HG03469 (cell line): ENCODE data around the gene CXCL9.
"Not testable (repeated sequence)": the region's sequence is repeated elsewhere in the genome, so short reads cannot be mapped to it uniquely, and the experiment has no call there.

ENCODE experiments used
- ATAC-seq: cut with Tn5 transposase; IDR thresholded peaks from one replicate; pipeline ENCODE4 v1.9.1; 2021; ENCODE audit warnings: mild to moderate bottlenecking, moderate library complexity, moderate number of reproducible peaks; ENCODE audit not compliant: unreplicated experiment

Gene CXCL9

DNA sequence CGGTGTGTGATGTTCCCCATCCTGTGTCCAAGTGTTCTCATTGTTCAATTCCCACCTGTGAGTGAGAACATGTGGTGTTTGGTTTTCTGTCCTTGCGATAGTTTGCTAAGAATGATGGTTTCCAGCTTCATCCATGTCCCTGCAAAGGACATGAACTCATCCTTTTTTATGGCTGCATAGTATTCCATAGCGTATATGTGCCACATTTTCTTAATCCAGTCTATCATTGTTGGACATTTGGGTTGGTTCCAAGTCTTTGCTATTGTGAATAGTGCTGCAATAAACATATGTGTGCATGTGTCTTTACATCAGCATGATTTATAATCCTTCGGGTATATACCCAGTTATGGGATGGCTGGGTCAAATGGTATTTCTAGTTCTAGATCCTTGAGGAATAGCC, 45.2 kb downstream of the CXCL9 start:
- ATAC-seq, result not testable (repeated sequence)

DNA sequence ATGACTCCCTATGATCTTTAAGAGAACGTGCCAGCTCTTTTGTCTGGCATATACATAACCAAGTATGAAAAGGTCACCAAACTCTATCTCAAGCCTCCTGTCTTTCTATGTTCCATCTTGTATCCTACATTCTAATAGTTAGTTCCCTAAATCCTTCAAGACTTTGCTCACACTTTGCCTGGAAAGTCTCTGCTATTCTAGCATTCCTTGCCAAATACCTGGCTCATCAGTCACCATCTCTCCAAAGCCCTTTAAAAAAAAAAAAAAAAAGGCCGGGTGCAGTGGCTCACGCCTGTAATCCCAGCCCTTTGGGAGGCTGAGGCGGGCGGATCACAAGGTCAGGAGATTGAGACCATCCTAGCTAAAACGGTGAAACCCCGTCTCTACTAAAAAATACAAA, 48.8 kb downstream of the CXCL9 start:
- ATAC-seq, result not testable (repeated sequence)

DNA sequence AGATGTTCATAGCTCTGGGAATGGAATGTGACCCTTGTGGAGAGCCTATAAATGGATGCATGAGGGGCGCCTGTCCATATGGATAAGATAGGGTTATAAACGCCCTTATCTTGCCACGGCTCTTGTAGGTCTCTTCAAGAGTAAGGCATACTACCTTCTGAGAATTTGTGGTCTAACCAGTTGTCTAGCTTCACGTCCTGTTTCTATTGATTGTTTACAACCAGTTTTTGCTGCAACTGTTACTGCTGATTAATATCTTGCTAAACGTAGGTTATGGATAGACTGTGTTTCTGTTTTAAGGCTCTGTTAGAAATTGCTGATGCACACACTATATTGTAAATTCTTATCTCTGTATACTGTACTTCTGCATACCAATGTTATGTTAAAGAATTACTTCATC, 52.5 kb downstream of the CXCL9 start:
- ATAC-seq, result not testable (repeated sequence)

DNA sequence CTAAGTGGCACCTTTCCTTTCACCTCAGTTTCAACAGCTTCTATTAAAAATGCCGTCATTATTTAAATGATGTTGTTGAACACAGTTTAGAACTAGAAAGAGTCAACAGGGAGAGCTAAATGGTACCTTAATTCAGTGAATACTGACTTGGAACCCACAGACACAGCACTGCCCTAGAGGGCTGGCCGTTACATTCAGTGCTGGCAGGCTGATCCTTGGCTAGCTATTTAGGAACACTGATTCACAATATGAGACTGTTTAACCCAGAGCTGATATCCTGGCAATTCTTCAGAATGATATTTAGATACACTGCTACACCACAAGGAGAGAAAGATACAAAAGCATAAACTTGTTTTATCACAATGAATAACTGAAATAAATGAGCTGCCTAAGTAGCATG, 53.8 kb downstream of the CXCL9 start:
- ATAC-seq, result no peak
